OCI-LY7 (cell line): Measurements from ENCODE around the gene RGL1. TPM values are rescaled to one million over a fixed set of nuclear protein-coding genes. Genes with fewer than 3 reads are reported as not detected.

Experiments used
- BruUV-seq: library from RNA; stranded (reverse); fragments of 400-500 nt; replicated peaks from 2 replicates; lab custom pipeline; 2021; lab: Mats Ljungman, UMichigan
- CTCF ChIA-PET: fragments of 300-600 bp; sonication (Branson Sonifier 250); formaldehyde crosslinking; loops from one replicate; lab custom pipeline; 2022; ENCODE audit warnings: antibody characterized with exemption; ENCODE audit not compliant: unreplicated experiment; lab: Charles Lee
- POLR2A ChIA-PET: fragments of 300-600 bp; sonication (Branson Sonifier 250); formaldehyde crosslinking; loops from one replicate; lab custom pipeline; 2022; ENCODE audit warnings: antibody characterized with exemption; lab: Charles Lee
- DNase-seq: peaks from one replicate; pipeline ENCODE4 v3.0.0-alpha.2; 2015; ENCODE audit warnings: low spot score
- H2AFZ ChIP-seq: fragments of 200-600 bp; sonication (generic), shearing (Covaris generic); 2 replicates; pipeline ENCODE4 v1.6.1; 2014; ENCODE audit warnings: mild to moderate bottlenecking, antibody characterized with exemption, low read length, moderate library complexity
- H3K27ac ChIP-seq: fragments of 200-600 bp; sonication (generic); 2 replicates; pipeline ENCODE4 v1.5.1; 2014; ENCODE audit warnings: mixed run types, low read depth, mild to moderate bottlenecking, moderate library complexity, low read length, inconsistent platforms; ENCODE audit not compliant: poor library complexity, severe bottlenecking
- H3K36me3 ChIP-seq: fragments of 200-600 bp; sonication (generic); 2 replicates; pipeline ENCODE4 v1.6.1; 2014; ENCODE audit warnings: mild to moderate bottlenecking, antibody characterized with exemption, low read length, moderate library complexity, mixed read lengths; ENCODE audit not compliant: insufficient read depth
- H3K4me1 ChIP-seq: fragments of 200-600 bp; sonication (generic); 2 replicates; pipeline ENCODE4 v1.5.1; 2014; ENCODE audit warnings: mild to moderate bottlenecking, low read length; ENCODE audit not compliant: insufficient read depth, poor library complexity, severe bottlenecking
- H3K4me2 ChIP-seq: fragments of 200-600 bp; sonication (generic); 2 replicates; pipeline ENCODE4 v1.6.1; 2014; ENCODE audit warnings: mild to moderate bottlenecking, low read length
- H3K4me3 ChIP-seq: fragments of 200-600 bp; sonication (generic); 2 replicates; pipeline ENCODE4 v1.5.1; 2014; ENCODE audit warnings: mild to moderate bottlenecking, low read depth, low read length; ENCODE audit not compliant: poor library complexity, severe bottlenecking
- H3K79me2 ChIP-seq: fragments of 200-600 bp; sonication (generic); 2 replicates; pipeline ENCODE4 v1.6.1; 2016; ENCODE audit warnings: low read depth, mild to moderate bottlenecking, low read length, moderate library complexity, mixed read lengths; ENCODE audit not compliant: insufficient read depth
- H3K9me2 ChIP-seq: fragments of 200-600 bp; sonication (generic); 2 replicates; pipeline ENCODE4 v1.6.1; 2016; ENCODE audit warnings: mild to moderate bottlenecking, low read length, mixed read lengths; ENCODE audit not compliant: insufficient read depth
- H3K9me3 ChIP-seq: fragments of 200-600 bp; sonication (generic); 2 replicates; pipeline ENCODE4 v1.6.1; 2014; ENCODE audit warnings: mild to moderate bottlenecking, mixed run types, low read length, mixed read lengths
- H4K20me1 ChIP-seq: fragments of 200-600 bp; sonication (generic); 2 replicates; pipeline ENCODE4 v1.6.1; 2014; ENCODE audit warnings: mild to moderate bottlenecking, antibody characterized with exemption, low read length, moderate library complexity, mixed read lengths; ENCODE audit not compliant: insufficient read depth
- CTCF ChIP-seq: fragments of 200-600 bp; sonication (generic); conservative IDR thresholded peaks from 2 replicates; pipeline ENCODE4 v1.5.1; 2014; ENCODE audit warnings: mild to moderate bottlenecking, antibody characterized with exemption, low read length, moderate library complexity, mixed read lengths
- EZH2phosphoT487 ChIP-seq: fragments of 200-600 bp; sonication (generic); IDR thresholded peaks from 2 replicates; pipeline ENCODE4 v1.6.1; 2018; ENCODE audit warnings: low read depth, borderline replicate concordance, mild to moderate bottlenecking, mixed run types, antibody characterized with exemption, low read length, moderate library complexity, mixed read lengths
- intact Hi-C: fragments of 100-400 bp; cut with micrococcal nuclease; formaldehyde crosslinking; loops from one replicate; pipeline ENCODE4 v1.10.0; 2022; ENCODE audit not compliant: unreplicated experiment
- total RNA-seq, 2 experiments: library from RNA; depleted of rRNA in 1 of 2; stranded (reverse); fragments of >200 nt in 1 of 2; shearing (Covaris generic) in 1 of 2; gene quantifications; 2 replicates each; pipeline ENCODE4 v1.2.3, GENCODE V29; 2014 to 2022

Gene RGL1
- total RNA-seq, 2 experiments from 2014 or later = 0.32 to 0.35 TPM

- Histone ChIP-seq H3K4me1 (no peaks in the 10 kb centered on the region), H3K4me3 (no peak overlapping the region)
- CTCF ChIA-PET = no interaction called here
Measured at GRCh38 chr1:183812686-183813569, 8.0 kb downstream of the RGL1 start.

GRCh38 chr1:183814121-183814681, 9.3 kb downstream of the RGL1 start:
- no peaks in the 10 kb centered on the region for H3K9me3 ChIP-seq
- no peak overlapping the region for H3K27ac ChIP-seq
- no peak overlapping the region for H3K4me3 ChIP-seq
- CTCF ChIA-PET = no interaction called here
- BruUV-seq = no TSS peak
- no peak for DNase-seq
- no peaks in the 10 kb centered on the region for H3K9me2 ChIP-seq
- no peak overlapping the region for H3K4me2 ChIP-seq
- POLR2A ChIA-PET = interaction anchor here (0.6 kb wide), 1 partner anchor 434 kb away, joined by 3 read pairs; no protein-coding TSS in a partner anchor
- H4K20me1 ChIP-seq = no peaks in the 10 kb centered on the region
- intact Hi-C loops = no loop called here
- H3K36me3 ChIP-seq = no peaks in the 10 kb centered on the region
- no peak for TF ChIP-seq CTCF
- TF ChIP-seq EZH2phosphoT487 = no peak
- no peaks in the 10 kb centered on the region for H3K79me2 ChIP-seq
- no peak overlapping the region for H2AFZ ChIP-seq
- H3K4me1 ChIP-seq = no peaks in the 10 kb centered on the region

More at GRCh38 chr1:183812686-183813569, 8.0 kb downstream of the RGL1 start:
- intact Hi-C loops = no loop called here
- H3K79me2 ChIP-seq = no peaks in the 10 kb centered on the region
- no peaks in the 10 kb centered on the region for H3K9me3 ChIP-seq
- no peaks in the 10 kb centered on the region for H4K20me1 ChIP-seq
- H3K36me3 ChIP-seq = no peaks in the 10 kb centered on the region
- no peaks in the 10 kb centered on the region for H3K9me2 ChIP-seq
- no peak overlapping the region for H2AFZ ChIP-seq
- POLR2A ChIA-PET = no interaction called here
- no peak overlapping the region for H3K27ac ChIP-seq
- no peak for DNase-seq
- H3K4me2 ChIP-seq = no peak overlapping the region
- BruUV-seq = no TSS peak
- TF ChIP-seq CTCF (no peak), EZH2phosphoT487 (no peak)

GRCh38 chr1:183816110-183816509, 11.2 kb downstream of the RGL1 start:
- no peak overlapping the region for H3K4me2 ChIP-seq
- BruUV-seq = no TSS peak
- H3K79me2 ChIP-seq = no peaks in the 10 kb centered on the region
- intact Hi-C loops = no loop called here
- no peaks in the 10 kb centered on the region for H3K4me1 ChIP-seq
- ChIA-PET CTCF (no interaction called here), POLR2A (no interaction called here)
- no peak for TF ChIP-seq CTCF
- TF ChIP-seq EZH2phosphoT487 = no peak
- H3K36me3 ChIP-seq = no peaks in the 10 kb centered on the region
- H3K9me2 ChIP-seq = no peaks in the 10 kb centered on the region
- no peak overlapping the region for H3K27ac ChIP-seq
- H4K20me1 ChIP-seq = no peaks in the 10 kb centered on the region
- H2AFZ ChIP-seq = no peak overlapping the region
- no peak for DNase-seq
- no peaks in the 10 kb centered on the region for H3K9me3 ChIP-seq
- H3K4me3 ChIP-seq = no peak overlapping the region
